HL-60 (cell line): ENCODE measurements around the gene COL20A1.

Experiments used
- CTCF ChIP-seq: IDR thresholded peaks from one replicate; pipeline ENCODE4 v1.5.1; 2011; ENCODE audit warnings: low read length, control low read depth, inconsistent platforms; ENCODE audit not compliant: insufficient read depth
- POLR2AphosphoS5 ChIP-seq: IDR thresholded peaks from 2 replicates; pipeline ENCODE4 v1.6.1; 2012; ENCODE audit warnings: low read depth
- TF ChIP-seq, protein P1 (sequence below): IDR thresholded peaks from 2 replicates; pipeline ENCODE4 v1.6.1; 2012; ENCODE audit warnings: low read depth; ENCODE audit not compliant: insufficient replicate concordance

GRCh38 chr20:63256954-63257353, 36.0 kb upstream of the COL20A1 start:
- TF ChIP-seq CTCF, result no peak
- TF ChIP-seq, protein P1, sequence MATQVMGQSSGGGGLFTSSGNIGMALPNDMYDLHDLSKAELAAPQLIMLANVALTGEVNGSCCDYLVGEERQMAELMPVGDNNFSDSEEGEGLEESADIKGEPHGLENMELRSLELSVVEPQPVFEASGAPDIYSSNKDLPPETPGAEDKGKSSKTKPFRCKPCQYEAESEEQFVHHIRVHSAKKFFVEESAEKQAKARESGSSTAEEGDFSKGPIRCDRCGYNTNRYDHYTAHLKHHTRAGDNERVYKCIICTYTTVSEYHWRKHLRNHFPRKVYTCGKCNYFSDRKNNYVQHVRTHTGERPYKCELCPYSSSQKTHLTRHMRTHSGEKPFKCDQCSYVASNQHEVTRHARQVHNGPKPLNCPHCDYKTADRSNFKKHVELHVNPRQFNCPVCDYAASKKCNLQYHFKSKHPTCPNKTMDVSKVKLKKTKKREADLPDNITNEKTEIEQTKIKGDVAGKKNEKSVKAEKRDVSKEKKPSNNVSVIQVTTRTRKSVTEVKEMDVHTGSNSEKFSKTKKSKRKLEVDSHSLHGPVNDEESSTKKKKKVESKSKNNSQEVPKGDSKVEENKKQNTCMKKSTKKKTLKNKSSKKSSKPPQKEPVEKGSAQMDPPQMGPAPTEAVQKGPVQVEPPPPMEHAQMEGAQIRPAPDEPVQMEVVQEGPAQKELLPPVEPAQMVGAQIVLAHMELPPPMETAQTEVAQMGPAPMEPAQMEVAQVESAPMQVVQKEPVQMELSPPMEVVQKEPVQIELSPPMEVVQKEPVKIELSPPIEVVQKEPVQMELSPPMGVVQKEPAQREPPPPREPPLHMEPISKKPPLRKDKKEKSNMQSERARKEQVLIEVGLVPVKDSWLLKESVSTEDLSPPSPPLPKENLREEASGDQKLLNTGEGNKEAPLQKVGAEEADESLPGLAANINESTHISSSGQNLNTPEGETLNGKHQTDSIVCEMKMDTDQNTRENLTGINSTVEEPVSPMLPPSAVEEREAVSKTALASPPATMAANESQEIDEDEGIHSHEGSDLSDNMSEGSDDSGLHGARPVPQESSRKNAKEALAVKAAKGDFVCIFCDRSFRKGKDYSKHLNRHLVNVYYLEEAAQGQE, result no peak
- no peak for TF ChIP-seq POLR2AphosphoS5
